ENCODE results near the gene AMELX.

DNA sequence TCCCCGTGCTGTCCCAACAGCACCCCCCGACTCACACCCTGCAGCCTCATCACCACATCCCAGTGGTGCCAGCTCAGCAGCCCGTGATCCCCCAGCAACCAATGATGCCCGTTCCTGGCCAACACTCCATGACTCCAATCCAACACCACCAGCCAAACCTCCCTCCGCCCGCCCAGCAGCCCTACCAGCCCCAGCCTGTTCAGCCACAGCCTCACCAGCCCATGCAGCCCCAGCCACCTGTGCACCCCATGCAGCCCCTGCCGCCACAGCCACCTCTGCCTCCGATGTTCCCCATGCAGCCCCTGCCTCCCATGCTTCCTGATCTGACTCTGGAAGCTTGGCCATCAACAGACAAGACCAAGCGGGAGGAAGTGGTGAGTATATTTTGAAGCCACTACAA is 5.4 kb downstream of the AMELX start:
- TF ChIP-seq, protein P1, sequence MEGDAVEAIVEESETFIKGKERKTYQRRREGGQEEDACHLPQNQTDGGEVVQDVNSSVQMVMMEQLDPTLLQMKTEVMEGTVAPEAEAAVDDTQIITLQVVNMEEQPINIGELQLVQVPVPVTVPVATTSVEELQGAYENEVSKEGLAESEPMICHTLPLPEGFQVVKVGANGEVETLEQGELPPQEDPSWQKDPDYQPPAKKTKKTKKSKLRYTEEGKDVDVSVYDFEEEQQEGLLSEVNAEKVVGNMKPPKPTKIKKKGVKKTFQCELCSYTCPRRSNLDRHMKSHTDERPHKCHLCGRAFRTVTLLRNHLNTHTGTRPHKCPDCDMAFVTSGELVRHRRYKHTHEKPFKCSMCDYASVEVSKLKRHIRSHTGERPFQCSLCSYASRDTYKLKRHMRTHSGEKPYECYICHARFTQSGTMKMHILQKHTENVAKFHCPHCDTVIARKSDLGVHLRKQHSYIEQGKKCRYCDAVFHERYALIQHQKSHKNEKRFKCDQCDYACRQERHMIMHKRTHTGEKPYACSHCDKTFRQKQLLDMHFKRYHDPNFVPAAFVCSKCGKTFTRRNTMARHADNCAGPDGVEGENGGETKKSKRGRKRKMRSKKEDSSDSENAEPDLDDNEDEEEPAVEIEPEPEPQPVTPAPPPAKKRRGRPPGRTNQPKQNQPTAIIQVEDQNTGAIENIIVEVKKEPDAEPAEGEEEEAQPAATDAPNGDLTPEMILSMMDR (conservative IDR thresholded peaks at IDR 0.05), result no peak
- no peak for TF ChIP-seq ZFX (IDR thresholded peaks at IDR 0.05)

Measured in C4-2B (cell line).